GM13976 (cell line): ENCODE results near the gene CACFD1.

Experiments
- DNase-seq: peaks from one replicate; pipeline ENCODE4 v3.0.0; 2012; ENCODE audit warnings: low spot score
- CTCF ChIP-seq: IDR thresholded peaks from 2 replicates; pipeline ENCODE4 v1.5.1; 2012; ENCODE audit warnings: borderline replicate concordance, mild to moderate bottlenecking; ENCODE audit not compliant: insufficient read depth; ENCODE audit errors: extremely low read depth, missing control alignments, control extremely low read depth
- in situ Hi-C: fragments of 300-500 bp; cut with MboI; formaldehyde crosslinking; loops from one replicate; pipeline ENCODE4 v1.12.0; 2022; ENCODE audit warnings: low sequenced_read_pairs, mixed read lengths, inconsistent platforms; ENCODE audit not compliant: unreplicated experiment

Gene CACFD1

GRCh38 chr9:133493428-133493827 is 33.6 kb downstream of the CACFD1 start:
- no peak for TF ChIP-seq CTCF
- DNase-seq, result no peak
- in situ Hi-C loops, result loop anchor here (25.0 kb wide), 1 partner anchor 306 kb away; no protein-coding TSS in a partner anchor

- in situ Hi-C loops, result loop anchor here (25.0 kb wide), 1 partner anchor 307 kb away; no protein-coding TSS in a partner anchor
- TF ChIP-seq CTCF, result no peak
- no peak for DNase-seq
Measured at GRCh38 chr9:133493845-133494540, 34.2 kb downstream of the CACFD1 start.

GRCh38 chr9:133494636-133495326 is 35.0 kb downstream of the CACFD1 start:
- DNase-seq, result no peak
- TF ChIP-seq CTCF, result no peak
- in situ Hi-C loops, result loop anchor here (25.0 kb wide), 1 partner anchor 307 kb away; no protein-coding TSS in a partner anchor

- DNase-seq, result no peak
- TF ChIP-seq CTCF, result no peak
- in situ Hi-C loops, result loop anchor here (25.0 kb wide), 1 partner anchor 308 kb away; no protein-coding TSS in a partner anchor
Measured at GRCh38 chr9:133495327-133496293, 35.8 kb downstream of the CACFD1 start.

GRCh38 chr9:133496861-133497842 is 37.4 kb downstream of the CACFD1 start:
- no peak for DNase-seq
- in situ Hi-C loops, result loop anchor here (25.0 kb wide), 1 partner anchor 310 kb away; no protein-coding TSS in a partner anchor
- TF ChIP-seq CTCF, result no peak
